GM12865 (cell line): Measurements from ENCODE around the gene ACVRL1.

ENCODE experiments used
- DNase-seq: peaks from one replicate; pipeline ENCODE4 v3.0.0; 2010; ENCODE audit warnings: low read depth
- H3K4me3 ChIP-seq: 2 replicates; pipeline ENCODE4 v1.5.1; 2011; ENCODE audit warnings: mild to moderate bottlenecking, low read depth, low read length, control low read depth
- TF ChIP-seq, protein P1 (sequence below): IDR thresholded peaks from 2 replicates; pipeline ENCODE4 v1.5.1; 2011; ENCODE audit warnings: low read length, control low read depth, low read depth, inconsistent platforms; ENCODE audit not compliant: insufficient read depth; ENCODE audit errors: missing control alignments

ACVRL1 gene

DNA sequence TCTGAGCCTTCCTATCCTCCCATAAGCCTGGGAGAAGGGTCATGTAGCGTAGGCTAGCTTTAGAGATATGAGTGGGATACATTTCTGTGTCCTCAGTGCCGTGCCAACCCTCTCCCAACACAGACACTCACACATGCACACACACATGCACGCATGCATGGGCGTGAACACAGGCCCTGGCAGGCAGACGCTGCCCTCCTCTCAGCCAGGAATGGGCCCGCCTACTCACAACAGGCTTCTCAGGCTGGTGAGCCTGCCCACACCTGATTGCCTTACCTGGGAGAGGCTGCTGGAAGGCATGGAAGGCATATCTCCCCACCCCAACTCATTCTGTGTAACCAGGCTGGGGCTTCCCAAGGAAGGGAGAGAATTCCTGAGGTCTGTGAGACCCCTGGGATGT, 31.4 kb downstream of the ACVRL1 start:
- DNase-seq = no peak
- TF ChIP-seq, protein P1, sequence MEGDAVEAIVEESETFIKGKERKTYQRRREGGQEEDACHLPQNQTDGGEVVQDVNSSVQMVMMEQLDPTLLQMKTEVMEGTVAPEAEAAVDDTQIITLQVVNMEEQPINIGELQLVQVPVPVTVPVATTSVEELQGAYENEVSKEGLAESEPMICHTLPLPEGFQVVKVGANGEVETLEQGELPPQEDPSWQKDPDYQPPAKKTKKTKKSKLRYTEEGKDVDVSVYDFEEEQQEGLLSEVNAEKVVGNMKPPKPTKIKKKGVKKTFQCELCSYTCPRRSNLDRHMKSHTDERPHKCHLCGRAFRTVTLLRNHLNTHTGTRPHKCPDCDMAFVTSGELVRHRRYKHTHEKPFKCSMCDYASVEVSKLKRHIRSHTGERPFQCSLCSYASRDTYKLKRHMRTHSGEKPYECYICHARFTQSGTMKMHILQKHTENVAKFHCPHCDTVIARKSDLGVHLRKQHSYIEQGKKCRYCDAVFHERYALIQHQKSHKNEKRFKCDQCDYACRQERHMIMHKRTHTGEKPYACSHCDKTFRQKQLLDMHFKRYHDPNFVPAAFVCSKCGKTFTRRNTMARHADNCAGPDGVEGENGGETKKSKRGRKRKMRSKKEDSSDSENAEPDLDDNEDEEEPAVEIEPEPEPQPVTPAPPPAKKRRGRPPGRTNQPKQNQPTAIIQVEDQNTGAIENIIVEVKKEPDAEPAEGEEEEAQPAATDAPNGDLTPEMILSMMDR = no peak
- H3K4me3 ChIP-seq = no peak overlapping the region

DNA sequence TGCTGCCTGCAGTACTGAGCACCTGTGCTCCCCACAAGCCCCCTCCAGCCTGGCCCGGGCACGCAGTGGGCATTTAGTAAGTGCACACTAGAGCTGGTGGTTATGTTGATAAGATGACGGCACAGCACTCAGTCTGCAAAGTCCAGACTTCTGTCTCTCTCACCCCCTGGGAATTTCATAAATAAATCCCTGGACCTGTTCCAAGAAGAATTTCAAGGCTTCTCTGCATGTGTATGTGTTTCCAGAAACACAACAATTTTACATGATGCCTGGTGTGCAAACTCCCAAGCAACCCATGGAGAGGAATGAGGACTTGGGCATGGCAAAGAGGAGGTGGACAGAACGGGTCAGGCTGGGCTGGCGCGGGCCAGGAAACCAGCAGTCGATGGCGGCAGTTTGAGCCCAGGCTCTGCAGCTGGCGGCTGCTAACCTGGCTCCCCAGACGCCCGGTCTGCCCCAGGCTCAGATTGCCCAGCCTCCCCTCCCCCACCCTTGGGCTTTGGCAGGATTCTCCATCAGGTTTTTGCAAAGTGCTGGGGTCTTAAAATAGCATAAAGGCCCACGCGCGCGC, 33.8 kb downstream of the ACVRL1 start:
- no peak overlapping the region for H3K4me3 ChIP-seq
- TF ChIP-seq, protein P1 = no peak
- DNase-seq = no peak

DNA sequence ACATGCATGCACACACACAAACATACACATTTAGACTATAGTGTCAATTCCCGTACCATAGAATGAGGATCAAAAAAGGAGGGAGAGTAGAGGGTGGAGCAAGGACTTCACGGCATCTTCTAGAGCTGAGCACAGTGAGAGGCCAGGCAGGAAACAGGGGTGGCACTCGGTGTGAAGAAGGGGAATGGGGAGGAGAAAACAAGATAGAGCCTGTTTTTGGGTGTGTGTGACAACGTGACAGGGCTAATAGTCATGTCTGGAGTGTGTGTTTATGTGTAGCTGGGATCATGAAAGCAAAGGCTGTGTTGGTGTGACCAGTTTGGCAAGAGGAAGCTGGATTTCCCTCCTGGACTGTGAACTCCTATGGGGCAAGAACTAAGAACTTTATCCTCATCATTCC, 34.3 kb downstream of the ACVRL1 start:
- no peak overlapping the region for H3K4me3 ChIP-seq
- TF ChIP-seq, protein P1 = no peak
- DNase-seq = no peak

DNA sequence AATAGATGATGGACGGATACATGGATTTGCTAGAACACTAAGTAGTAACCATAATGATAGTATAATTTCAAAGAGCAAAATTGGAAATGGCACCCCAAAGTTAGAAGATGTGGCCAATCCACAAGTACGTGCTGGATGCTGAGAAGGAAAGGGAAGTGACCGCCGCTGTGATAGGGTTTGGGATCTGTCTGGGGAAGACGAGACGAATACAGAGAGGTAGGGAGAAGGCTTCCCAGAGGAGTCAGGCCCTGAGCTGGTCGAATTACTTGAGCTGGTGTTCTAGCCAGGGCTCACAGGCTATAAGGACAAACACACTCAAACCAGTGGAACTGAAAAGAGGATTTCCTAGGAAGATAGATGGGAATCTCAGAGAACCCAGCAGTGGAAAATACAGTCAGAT, 34.8 kb downstream of the ACVRL1 start:
- H3K4me3 ChIP-seq = no peak overlapping the region
- no peak for DNase-seq
- TF ChIP-seq, protein P1 = no peak

DNA sequence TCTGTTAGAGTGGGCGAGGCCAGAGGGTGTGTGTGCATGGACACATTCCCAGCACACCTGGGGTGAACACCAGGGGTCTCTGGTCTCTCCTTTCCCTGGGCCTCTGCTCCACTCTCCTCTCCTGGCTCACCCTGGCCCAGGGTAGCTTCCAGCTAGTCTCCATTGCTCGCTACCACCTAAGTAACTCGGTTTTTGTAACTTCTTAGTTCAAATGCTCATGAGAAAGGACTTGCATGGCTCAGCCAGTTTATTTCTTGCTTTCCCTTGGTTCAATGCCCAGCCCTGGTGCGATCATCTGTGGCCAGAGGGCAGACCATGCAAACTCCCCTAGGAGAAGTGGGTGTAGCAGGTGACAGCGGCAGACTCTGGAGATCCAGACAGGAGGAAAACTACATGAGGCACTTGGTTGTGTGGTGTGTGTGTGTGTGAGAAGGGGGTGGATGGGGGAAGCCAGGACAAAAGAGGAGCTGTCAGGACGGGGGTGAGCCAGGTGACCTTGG, 35.2 kb downstream of the ACVRL1 start:
- TF ChIP-seq, protein P1 = no peak
- no peak overlapping the region for H3K4me3 ChIP-seq
- DNase-seq = no peak

DNA sequence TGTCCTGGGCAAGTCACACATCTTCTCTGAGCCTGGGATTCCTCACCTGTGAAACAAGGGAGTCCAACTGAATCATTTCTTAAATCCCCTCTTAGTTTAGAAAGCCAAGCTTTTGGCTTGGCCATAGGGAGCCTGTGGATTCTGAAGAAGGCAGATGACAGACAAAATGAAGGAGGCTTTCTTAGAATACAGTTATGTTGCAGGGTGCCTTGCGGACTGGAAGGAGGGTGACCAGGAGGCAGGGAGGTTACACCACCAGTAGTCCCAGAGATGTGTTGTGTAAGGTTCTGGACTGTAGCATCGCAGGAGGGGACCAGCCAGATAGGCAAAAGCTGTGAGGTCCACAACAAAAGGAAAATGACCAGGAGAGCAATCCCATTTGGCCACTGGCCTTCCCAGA, 36.0 kb downstream of the ACVRL1 start:
- TF ChIP-seq, protein P1 = no peak
- no peak overlapping the region for H3K4me3 ChIP-seq

DNA sequence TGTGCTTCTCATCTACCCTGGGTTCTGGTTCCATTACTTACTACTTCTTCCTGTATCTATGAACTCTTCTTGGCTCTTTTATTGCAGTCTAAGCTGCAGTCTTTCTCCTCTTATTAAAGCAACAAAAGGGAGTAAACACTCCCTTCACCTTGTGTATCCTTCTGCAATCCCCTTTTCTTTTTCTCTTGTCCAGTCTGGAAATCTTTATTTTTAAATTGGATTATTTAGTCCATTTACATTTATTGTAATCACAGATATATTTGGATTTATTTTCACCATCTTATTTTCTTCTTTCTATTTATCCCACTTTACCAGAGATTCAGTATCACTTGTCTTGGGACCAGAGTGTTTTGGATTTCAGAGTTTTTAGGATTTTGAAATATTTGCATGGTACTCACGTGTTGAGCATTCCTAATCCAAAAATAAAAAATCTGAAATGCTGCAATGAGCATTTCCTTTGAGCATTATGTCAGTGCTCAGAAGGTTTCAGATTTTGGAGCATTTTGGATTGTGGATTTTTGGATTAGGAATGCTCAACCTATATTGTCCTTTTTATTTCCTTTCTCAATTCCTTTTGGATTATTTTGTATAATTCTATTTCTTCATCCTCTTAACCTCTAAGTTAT, 37.4 kb downstream of the ACVRL1 start:
- no peak for DNase-seq
- H3K4me3 ChIP-seq = no peak overlapping the region
- TF ChIP-seq, protein P1 = no peak

More for the DNA sequence above, 36.0 kb downstream of the ACVRL1 start:
- DNase-seq = no peak
